HEK293 (cell line): ENCODE data around the gene HDHD5.

Source experiments
- CTCF ChIP-seq: fragments of 450-650 bp; formaldehyde crosslinking; IDR thresholded peaks from 2 replicates; pipeline ENCODE4 v1.5.1; 2016; ENCODE audit warnings: missing biosample characterization, missing genetic modification characterization
- ZBTB49 ChIP-seq: fragments of 450-650 bp; formaldehyde crosslinking; IDR thresholded peaks from 2 replicates; pipeline ENCODE4 v1.5.1; 2016; ENCODE audit warnings: missing biosample characterization, missing genetic modification characterization, low read depth
- ZEB2 ChIP-seq: fragments of 450-650 bp; formaldehyde crosslinking; IDR thresholded peaks from 2 replicates; pipeline ENCODE4 v1.5.1; 2016; ENCODE audit warnings: missing biosample characterization, missing genetic modification characterization
- ZFP3 ChIP-seq: fragments of 450-650 bp; formaldehyde crosslinking; IDR thresholded peaks from 2 replicates; pipeline ENCODE4 v1.5.1; 2016; ENCODE audit warnings: low read depth, missing biosample characterization, missing genetic modification characterization
- ZNF214 ChIP-seq: fragments of 450-650 bp; formaldehyde crosslinking; IDR thresholded peaks from 2 replicates; pipeline ENCODE4 v1.5.1; 2017; ENCODE audit warnings: missing biosample characterization, mild to moderate bottlenecking, missing genetic modification characterization, borderline replicate concordance
- ZNF423 ChIP-seq: fragments of 450-650 bp; formaldehyde crosslinking; IDR thresholded peaks from 2 replicates; pipeline ENCODE4 v1.5.1; 2016; ENCODE audit warnings: missing biosample characterization, missing genetic modification characterization
- ZNF548 ChIP-seq: fragments of 450-650 bp; formaldehyde crosslinking; IDR thresholded peaks from 2 replicates; pipeline ENCODE4 v1.5.1; 2016; ENCODE audit warnings: missing biosample characterization, missing genetic modification characterization
- ZNF664 ChIP-seq: fragments of 450-650 bp; formaldehyde crosslinking; IDR thresholded peaks from 2 replicates; pipeline ENCODE4 v1.5.1; 2016; ENCODE audit warnings: missing biosample characterization, missing genetic modification characterization
- ZNF76 ChIP-seq: fragments of 450-650 bp; formaldehyde crosslinking; IDR thresholded peaks from 2 replicates; pipeline ENCODE4; 2016; ENCODE audit warnings: low read depth, missing biosample characterization, missing genetic modification characterization, borderline replicate concordance
- ZNF791 ChIP-seq: fragments of 450-650 bp; formaldehyde crosslinking; IDR thresholded peaks from 2 replicates; pipeline ENCODE4 v1.5.1; 2016; ENCODE audit warnings: missing biosample characterization, missing genetic modification characterization

GRCh38 chr22:17106161-17106784 is 52.8 kb downstream of the HDHD5 start:
- TF ChIP-seq ZNF791 (tag by site-specific recombination) (no peak), CTCF (tag by site-specific recombination) (no peak), ZNF423 (tag by site-specific recombination) (no peak), ZEB2 (tag by site-specific recombination) (no peak), ZNF664 (tag by site-specific recombination) (no peak), ZNF76 (no peak), ZBTB49 (tag by site-specific recombination) (no peak), ZNF548 (tag by site-specific recombination) (no peak), ZNF214 (tag by site-specific recombination) (no peak), ZFP3 (tag by site-specific recombination) (no peak)
